Measurements from ENCODE around the gene POLA1. TPM values are rescaled to one million over a fixed set of nuclear protein-coding genes. Genes with fewer than 3 reads are reported as not detected.

Gene POLA1
- total and polyA plus RNA-seq, 7 experiments from 2014 or later: 4.1 to 26.6 (median 6.5) TPM

DNA sequence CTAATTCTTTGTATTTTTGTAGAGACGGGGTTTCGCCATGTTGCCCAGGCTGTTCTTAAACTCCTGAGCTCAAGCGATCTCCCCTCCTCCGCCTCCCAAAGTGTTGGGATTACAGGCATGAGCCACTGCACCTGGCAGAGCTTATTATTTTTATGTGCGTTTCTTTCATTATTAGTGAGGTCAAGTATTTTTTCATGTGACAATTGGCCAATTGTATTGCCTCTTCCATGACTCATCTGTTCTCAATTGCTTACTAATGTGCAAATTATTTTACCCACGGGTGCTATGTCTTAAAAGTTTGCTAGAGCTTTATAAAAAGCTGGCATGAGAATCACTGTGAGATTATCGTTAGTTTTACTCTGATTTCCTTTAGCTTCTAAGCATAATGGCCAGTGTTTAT is 335.0 kb downstream of the POLA1 start:
- CTCF ChIA-PET: no interaction called here
- Histone ChIP-seq H3K27ac (ENCODE audit: low read depth, low read length) (no peak overlapping the region), H3K4me3 (ENCODE audit: low read length) (no peak overlapping the region), H3K27me3 (ENCODE audit: control insufficient read depth in 2 of 2, insufficient read depth in 2 of 2, low read length in 2 of 2) (no peaks in the 10 kb centered on the region), H3K9me3 (ENCODE audit: control insufficient read depth in 2 of 3, low read length in 3 of 3) (no peaks in the 10 kb centered on the region), H3K36me3 (ENCODE audit: control insufficient read depth in 2 of 3, insufficient read depth in 3 of 3, low read length in 3 of 3) (no peaks in the 10 kb centered on the region), H3K4me1 (ENCODE audit: control insufficient read depth in 2 of 2, insufficient read depth in 2 of 2, low read length in 2 of 2) (no peaks in the 10 kb centered on the region)
- POLR2A ChIA-PET: no interaction called here
- peaks cover 0 to 5% (median 0%) of the 10 kb centered on the region in 11 donors for H3K9me3 Mint-ChIP-seq
- DNase-seq (no peak), ATAC-seq (no peak)
- intact Hi-C loops (cut with micrococcal nuclease): no loop called here
- H3K27me3 Mint-ChIP-seq: peaks cover 14 to 31% (median 22%) of the 10 kb centered on the region in 5 donors
- H3K4me3 Mint-ChIP-seq: no peak overlapping the region
- no peaks in the 10 kb centered on the region for H3K36me3 Mint-ChIP-seq
- H3K27ac Mint-ChIP-seq: no peak overlapping the region
- H3K4me1 Mint-ChIP-seq: peaks cover 0 to under 1% (median 0%) of the 10 kb centered on the region in 7 donors

DNA sequence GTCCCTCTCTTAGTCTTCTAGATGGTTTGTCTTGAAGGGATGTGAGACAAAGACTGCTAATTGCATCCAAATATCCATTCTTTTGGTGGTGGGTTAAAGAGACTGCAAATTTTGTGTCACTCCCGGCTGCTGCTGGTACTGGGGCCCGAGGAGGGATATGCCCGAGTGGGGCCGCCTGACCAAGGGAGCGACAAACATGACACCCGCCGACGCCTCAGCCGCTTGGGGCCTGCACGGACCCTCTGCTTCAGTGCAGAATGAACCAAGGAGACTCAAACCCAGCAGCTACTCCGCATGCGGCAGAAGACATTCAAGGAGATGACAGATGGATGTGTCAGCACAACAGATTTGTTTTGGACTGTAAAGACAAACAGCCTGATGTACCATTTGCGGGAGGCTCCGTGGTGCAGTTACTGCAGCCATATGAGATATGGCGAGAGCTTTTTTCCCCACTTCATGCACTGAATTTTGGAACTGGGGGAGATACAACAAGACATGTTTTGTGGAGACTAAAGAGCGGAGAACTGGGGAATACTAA is 335.6 kb downstream of the POLA1 start:
- DNase-seq (no peak), ATAC-seq (no peak)
- H3K4me1 ChIP-seq (ENCODE audit: control insufficient read depth in 2 of 2, insufficient read depth in 2 of 2, low read length in 2 of 2): no peaks in the 10 kb centered on the region
- POLR2A ChIA-PET: no interaction called here
- Mint-ChIP-seq H3K36me3 (no peaks in the 10 kb centered on the region), H3K9me3 (peaks cover 0 to 5% (median 0%) of the 10 kb centered on the region in 11 donors), H3K4me3 (no peak overlapping the region), H3K27me3 (peaks cover 7 to 25% (median 15%) of the 10 kb centered on the region in 5 donors), H3K27ac (no peak overlapping the region), H3K4me1 (no peaks in the 10 kb centered on the region)
- CTCF ChIA-PET: no interaction called here
- no peak overlapping the region for H3K27ac ChIP-seq (ENCODE audit: low read depth, low read length)
- intact Hi-C loops (cut with micrococcal nuclease): no loop called here
- no peak overlapping the region for H3K4me3 ChIP-seq (ENCODE audit: low read length)
- H3K9me3 ChIP-seq (ENCODE audit: control insufficient read depth in 2 of 3, low read length in 3 of 3): no peaks in the 10 kb centered on the region
- H3K27me3 ChIP-seq (ENCODE audit: control insufficient read depth in 2 of 2, insufficient read depth in 2 of 2, low read length in 2 of 2): no peaks in the 10 kb centered on the region
- no peaks in the 10 kb centered on the region for H3K36me3 ChIP-seq (ENCODE audit: control insufficient read depth in 2 of 3, insufficient read depth in 3 of 3, low read length in 3 of 3)

GRCh38 chrX:25034889-25035288 is 341.2 kb downstream of the POLA1 start:
- Histone ChIP-seq H3K27ac (ENCODE audit: low read depth, low read length) (no peak overlapping the region), H3K4me3 (ENCODE audit: low read length) (no peak overlapping the region), H3K27me3 (ENCODE audit: control insufficient read depth in 2 of 2, insufficient read depth in 2 of 2, low read length in 2 of 2) (no peaks in the 10 kb centered on the region), H3K9me3 (ENCODE audit: control insufficient read depth in 2 of 3, low read length in 3 of 3) (no peaks in the 10 kb centered on the region), H3K4me1 (ENCODE audit: control insufficient read depth in 2 of 2, insufficient read depth in 2 of 2, low read length in 2 of 2) (no peaks in the 10 kb centered on the region), H3K36me3 (ENCODE audit: control insufficient read depth in 2 of 3, insufficient read depth in 3 of 3, low read length in 3 of 3) (no peaks in the 10 kb centered on the region)
- peaks cover 0 to 7% (median 2%) of the 10 kb centered on the region in 5 donors for H3K27me3 Mint-ChIP-seq
- ChIA-PET POLR2A (no interaction called here), CTCF (no interaction called here)
- no peak for ATAC-seq
- no peak overlapping the region for H3K27ac Mint-ChIP-seq
- H3K4me1 Mint-ChIP-seq: no peaks in the 10 kb centered on the region
- no peak overlapping the region for H3K4me3 Mint-ChIP-seq
- intact Hi-C loops (cut with micrococcal nuclease): no loop called here
- no peaks in the 10 kb centered on the region for H3K36me3 Mint-ChIP-seq
- peaks cover 0 to 2% (median 0%) of the 10 kb centered on the region in 11 donors for H3K9me3 Mint-ChIP-seq
- DNase-seq: no peak

DNA sequence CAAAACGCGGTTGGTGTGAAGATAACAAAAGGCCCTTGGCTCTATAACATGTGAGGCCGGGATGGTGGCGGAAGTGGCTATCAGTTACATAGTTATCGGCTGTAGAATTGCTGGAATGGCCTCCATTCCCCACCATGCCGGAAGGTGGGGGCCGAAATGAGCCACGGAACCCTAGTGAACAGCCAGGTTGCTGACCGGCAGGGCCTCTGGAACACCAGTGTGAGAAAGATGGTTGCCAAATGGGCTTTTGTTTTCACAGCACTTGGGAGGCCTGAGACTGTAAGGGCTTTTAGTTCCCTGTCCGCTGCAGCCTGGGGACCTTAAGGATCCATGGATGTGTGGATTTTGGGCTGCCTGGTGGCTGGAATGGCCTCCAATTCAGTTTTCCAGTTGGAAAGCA is 345.3 kb downstream of the POLA1 start:
- no peak overlapping the region for H3K27ac Mint-ChIP-seq
- peaks cover 0 to 3% (median 0%) of the 10 kb centered on the region in 11 donors for H3K9me3 Mint-ChIP-seq
- H3K4me1 ChIP-seq (ENCODE audit: control insufficient read depth in 2 of 2, insufficient read depth in 2 of 2, low read length in 2 of 2): no peaks in the 10 kb centered on the region
- no peaks in the 10 kb centered on the region for H3K4me1 Mint-ChIP-seq
- no peak overlapping the region for H3K4me3 ChIP-seq (ENCODE audit: low read length)
- H3K27me3 Mint-ChIP-seq: peaks cover 0 to 7% (median 0%) of the 10 kb centered on the region in 5 donors
- no peaks in the 10 kb centered on the region for H3K36me3 ChIP-seq (ENCODE audit: control insufficient read depth in 2 of 3, insufficient read depth in 3 of 3, low read length in 3 of 3)
- ChIA-PET CTCF (no interaction called here), POLR2A (no interaction called here)
- H3K27ac ChIP-seq (ENCODE audit: low read depth, low read length): no peak overlapping the region
- DNase-seq: no peak
- no peaks in the 10 kb centered on the region for H3K27me3 ChIP-seq (ENCODE audit: control insufficient read depth in 2 of 2, insufficient read depth in 2 of 2, low read length in 2 of 2)
- intact Hi-C loops (cut with micrococcal nuclease): no loop called here
- H3K9me3 ChIP-seq (ENCODE audit: control insufficient read depth in 2 of 3, low read length in 3 of 3): no peaks in the 10 kb centered on the region
- H3K4me3 Mint-ChIP-seq: no peak overlapping the region
- no peak for ATAC-seq
- H3K36me3 Mint-ChIP-seq: no peaks in the 10 kb centered on the region

DNA sequence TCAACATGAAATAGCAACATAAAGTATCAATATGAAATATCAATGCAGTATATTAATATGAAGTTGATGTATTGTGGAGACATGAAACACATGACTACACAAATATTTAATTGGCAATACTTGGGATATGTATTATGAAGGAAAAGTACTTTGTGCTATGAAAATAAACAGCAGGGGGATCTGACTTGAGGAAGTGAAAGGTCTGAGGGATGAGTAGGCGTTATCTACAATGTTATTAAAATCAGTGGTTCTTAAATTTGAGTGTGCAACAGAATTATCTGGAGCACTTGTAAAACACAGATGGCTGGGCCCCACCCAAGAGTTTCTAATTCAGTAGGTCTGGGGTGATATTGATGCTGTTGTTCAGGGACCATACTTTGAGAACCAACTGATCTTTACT is 349.5 kb downstream of the POLA1 start:
- H3K4me1 Mint-ChIP-seq: peaks cover 0 to 5% (median 0%) of the 10 kb centered on the region in 7 donors
- Histone ChIP-seq H3K36me3 (ENCODE audit: control insufficient read depth in 2 of 3, insufficient read depth in 3 of 3, low read length in 3 of 3) (no peaks in the 10 kb centered on the region), H3K27me3 (ENCODE audit: control insufficient read depth in 2 of 2, insufficient read depth in 2 of 2, low read length in 2 of 2) (no peaks in the 10 kb centered on the region), H3K4me1 (ENCODE audit: control insufficient read depth in 2 of 2, insufficient read depth in 2 of 2, low read length in 2 of 2) (no peaks in the 10 kb centered on the region), H3K9me3 (ENCODE audit: control insufficient read depth in 2 of 3, low read length in 3 of 3) (no peaks in the 10 kb centered on the region), H3K4me3 (ENCODE audit: low read length) (no peak overlapping the region), H3K27ac (ENCODE audit: low read depth, low read length) (no peak overlapping the region)
- H3K27ac Mint-ChIP-seq: no peak overlapping the region
- ChIA-PET CTCF (no interaction called here), POLR2A (no interaction called here)
- no peak for DNase-seq
- no peaks in the 10 kb centered on the region for H3K27me3 Mint-ChIP-seq
- intact Hi-C loops (cut with micrococcal nuclease): no loop called here
- H3K36me3 Mint-ChIP-seq: no peaks in the 10 kb centered on the region
- ATAC-seq: no peak
- H3K4me3 Mint-ChIP-seq: no peak overlapping the region
- H3K9me3 Mint-ChIP-seq: peaks cover 0 to 3% (median 0%) of the 10 kb centered on the region in 11 donors

Other genes starting within 250 kb of the POLA1 start
- 10 to 100 TPM; 17.4 to 29.4 (median 28.5) TPM for gene PDK3, start 228.6 kb upstream of the POLA1 start, total RNA-seq
- 10 to 100 TPM; 40.0 to 44.1 TPM for gene PDK3, start 228.6 kb upstream of the POLA1 start, polyA plus RNA-seq
- under 1 TPM in 2 of 5 experiments, not detected in 3; 0.05 to 0.12 TPM for gene PCYT1B, start 46.6 kb upstream of the POLA1 start, total RNA-seq
- gene PCYT1B, start 46.6 kb upstream of the POLA1 start, polyA plus RNA-seq: not detected

All from naive thymus-derived CD4-positive, alpha-beta T cell (primary cell).